ENCODE measurements around the gene SVEP1.
"Not testable (repeated sequence)": the region's sequence is repeated elsewhere in the genome, so short reads cannot be mapped to it uniquely, and the experiment has no call there.

SVEP1 gene

DNA sequence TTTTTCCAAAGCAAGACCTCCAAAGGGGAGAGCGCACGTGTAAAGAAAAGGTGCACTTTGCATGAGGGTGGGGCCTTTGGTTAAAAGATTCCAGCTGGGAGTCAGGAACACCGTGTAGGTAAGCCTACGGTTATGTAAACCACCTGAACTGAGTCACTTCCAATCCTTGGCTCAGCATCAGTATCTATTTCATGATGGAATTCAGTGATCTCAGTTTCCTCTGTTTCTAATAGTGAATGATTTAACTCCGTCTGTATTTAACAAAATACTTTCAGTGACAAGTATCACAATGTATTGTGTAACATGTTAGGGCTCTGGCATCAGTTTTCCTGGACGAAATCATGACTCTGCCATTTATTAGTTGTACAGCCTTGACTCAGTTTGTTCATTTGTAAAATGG lies 1.3 kb upstream of the SVEP1 start:
- intact Hi-C loops (cut with DNase I), result loop anchor here (5.0 kb wide), 1 partner anchor 154 kb away; no protein-coding TSS in a partner anchor
- DNase-seq, result no peak

DNA sequence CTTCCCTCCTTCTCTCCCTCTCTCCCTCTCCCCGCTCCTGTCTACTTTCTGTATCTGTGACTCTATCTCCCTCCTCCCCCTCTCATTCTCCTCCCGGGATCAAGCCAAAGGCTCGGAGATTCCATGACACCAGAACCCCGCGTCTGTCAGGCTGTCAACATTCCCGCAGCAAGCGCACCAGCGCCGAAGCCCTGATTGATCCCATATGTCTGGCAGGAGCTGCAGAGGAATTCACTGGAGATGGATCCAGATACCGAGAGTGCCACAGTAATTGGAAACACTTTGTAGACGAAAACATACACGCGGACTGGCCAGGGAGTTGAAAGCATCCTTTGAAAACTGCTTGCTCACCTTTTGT lies 300 bp upstream of the SVEP1 start:
- peak in 2 of 10 donors; percentile 7 to 86 for DNase-seq

GRCh38 chr9:110578575-110579033 lies 937 bp downstream of the SVEP1 start:
- intact Hi-C loops (cut with DNase I), result loop anchor here (5.0 kb wide), 1 partner anchor 321 kb away; the partner anchor contains the start of gene TXN
- no peak for DNase-seq

More for the DNA sequence above, 300 bp upstream of the SVEP1 start:
- intact Hi-C loops (cut with DNase I), result loop anchor here (5.0 kb wide), 2 partner anchors 153 to 323 kb away; partner anchors contain the start of gene TXN

DNA sequence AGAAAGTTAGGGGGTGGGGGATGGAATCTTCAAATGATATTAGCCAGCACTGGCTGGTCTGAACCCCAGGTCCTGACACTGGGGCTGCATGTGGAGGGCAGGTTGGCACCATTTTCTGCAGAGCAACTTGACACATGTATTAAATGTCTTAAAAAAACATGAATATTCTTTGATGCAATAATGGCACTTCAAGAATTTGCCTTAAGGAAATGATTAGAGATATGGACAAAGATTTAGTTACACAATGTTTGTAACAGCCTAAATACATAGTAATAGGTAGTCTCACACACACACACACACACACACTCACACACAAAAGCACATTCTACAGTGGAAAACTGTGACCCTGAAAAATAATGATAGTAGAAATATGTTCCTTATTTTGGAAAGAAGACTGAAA lies 3.6 kb downstream of the SVEP1 start:
- intact Hi-C loops (cut with DNase I), result loop anchor here (5.0 kb wide), 1 partner anchor 319 kb away; the partner anchor contains the start of gene TXN

GRCh38 chr9:110575169-110575568 lies 4.4 kb downstream of the SVEP1 start:
- intact Hi-C loops (cut with DNase I), result loop anchor here (5.0 kb wide), 1 partner anchor 318 kb away; the partner anchor contains the start of gene TXN
- no peak for DNase-seq

More for the DNA sequence above, 3.6 kb downstream of the SVEP1 start:
- no peak for DNase-seq

GRCh38 chr9:110573305-110573704 lies 6.2 kb downstream of the SVEP1 start:
- no peak for DNase-seq
- intact Hi-C loops (cut with DNase I), result no loop called here

- intact Hi-C loops (cut with DNase I), result no loop called here
- DNase-seq, result no peak
Measured at GRCh38 chr9:110571801-110572483, 7.6 kb downstream of the SVEP1 start.

DNA sequence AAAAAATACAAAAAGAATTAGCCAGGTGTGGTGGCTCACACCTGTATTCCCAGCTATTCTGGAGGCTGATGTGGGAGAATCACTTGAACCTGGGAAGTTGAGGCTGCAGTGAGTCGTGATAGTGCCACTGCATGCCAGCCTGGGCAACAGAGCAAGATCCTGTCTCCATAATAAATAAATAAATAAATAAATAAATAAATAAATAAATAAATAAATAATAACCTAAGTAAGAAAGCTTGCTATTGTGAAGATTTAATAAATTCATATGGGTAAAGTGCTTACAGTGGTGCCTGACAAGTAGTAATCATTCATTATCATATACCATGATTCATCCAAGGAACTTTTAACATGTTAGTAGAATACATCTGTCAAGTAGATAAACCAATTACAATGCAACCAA lies 13.4 kb downstream of the SVEP1 start:
- DNase-seq, result no peak
- intact Hi-C loops (cut with DNase I), result no loop called here

- DNase-seq, result no peak
- intact Hi-C loops (cut with DNase I), result no loop called here
Measured at GRCh38 chr9:110561826-110562225, 17.7 kb downstream of the SVEP1 start.

DNA sequence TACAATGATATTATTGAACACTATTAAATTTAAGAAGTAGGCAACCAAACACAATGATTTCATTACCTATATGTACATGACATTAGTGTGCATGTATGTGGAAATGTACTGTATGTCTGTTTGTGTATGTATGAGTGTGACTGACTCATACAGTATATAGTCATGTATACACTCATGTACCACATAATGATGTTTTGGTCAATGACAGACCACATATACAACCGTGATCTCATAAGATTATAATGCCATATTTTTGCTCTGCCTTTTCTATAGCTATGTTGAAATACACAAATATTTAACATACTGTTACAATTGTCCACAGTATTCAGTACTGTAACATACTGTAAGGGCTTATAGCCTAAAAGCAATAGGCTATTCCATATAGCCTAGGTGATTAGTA lies 19.7 kb downstream of the SVEP1 start:
- DNase-seq, result no peak
- intact Hi-C loops (cut with DNase I), result no loop called here

DNA sequence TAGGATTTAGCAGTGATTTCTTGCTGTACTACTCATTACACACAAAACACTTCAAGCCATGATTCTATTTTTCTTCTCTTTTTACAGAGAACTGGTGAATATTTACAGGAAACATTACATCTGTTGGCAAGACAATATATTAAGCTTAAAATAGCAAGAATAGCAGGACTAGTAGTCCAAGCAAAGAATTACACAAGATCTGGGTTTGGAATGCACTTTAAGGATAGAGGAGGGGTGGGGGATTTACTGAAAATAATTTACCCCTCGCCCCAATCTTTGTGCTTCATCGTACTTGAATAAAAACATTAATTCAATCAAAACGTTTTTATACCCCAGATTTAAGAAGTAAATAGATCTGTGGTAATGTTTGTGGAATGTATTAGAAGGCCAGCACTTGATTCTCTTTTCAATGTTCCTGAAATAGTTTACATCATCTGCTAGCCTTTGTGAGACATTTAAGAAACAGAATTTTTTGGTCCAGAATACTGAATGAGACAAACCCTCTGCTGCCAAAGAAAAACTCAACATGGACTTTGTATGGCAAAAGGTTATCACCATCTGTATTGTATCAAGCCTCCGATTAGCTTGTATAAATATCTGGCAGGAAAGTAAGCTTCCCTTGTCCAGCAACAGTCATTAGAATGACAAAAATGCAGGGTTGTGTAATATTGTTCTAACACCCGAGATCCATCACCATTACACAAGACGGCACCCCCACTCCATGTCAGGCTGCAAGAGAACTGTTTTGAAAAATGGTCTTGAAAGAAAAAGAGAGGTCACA lies 23.8 kb downstream of the SVEP1 start:
- intact Hi-C loops (cut with DNase I), result no loop called here
- DNase-seq, result no peak

DNA sequence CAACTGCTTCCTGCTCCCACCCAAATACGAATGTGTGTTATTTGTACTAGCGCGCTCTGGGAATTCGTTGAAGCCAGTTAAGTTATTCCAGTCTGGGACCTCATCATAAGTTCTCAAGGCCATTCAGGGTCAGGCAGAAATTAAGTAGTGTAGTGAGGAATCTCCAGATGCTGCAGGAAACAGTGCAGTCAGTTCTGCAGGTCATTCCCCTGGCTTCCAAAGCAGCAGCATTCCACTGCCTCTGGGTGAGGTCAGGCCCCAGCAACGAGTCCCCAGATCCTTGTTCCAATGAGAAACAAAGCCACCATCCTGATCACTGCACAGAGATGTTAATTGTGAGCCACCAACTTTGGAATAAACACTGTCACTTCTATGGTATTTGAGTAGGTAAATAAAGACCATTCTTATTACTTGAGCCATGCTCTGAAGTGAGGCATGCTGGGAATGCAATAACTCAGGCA lies 33.1 kb downstream of the SVEP1 start:
- no peak for DNase-seq
- intact Hi-C loops (cut with DNase I), result no loop called here

DNA sequence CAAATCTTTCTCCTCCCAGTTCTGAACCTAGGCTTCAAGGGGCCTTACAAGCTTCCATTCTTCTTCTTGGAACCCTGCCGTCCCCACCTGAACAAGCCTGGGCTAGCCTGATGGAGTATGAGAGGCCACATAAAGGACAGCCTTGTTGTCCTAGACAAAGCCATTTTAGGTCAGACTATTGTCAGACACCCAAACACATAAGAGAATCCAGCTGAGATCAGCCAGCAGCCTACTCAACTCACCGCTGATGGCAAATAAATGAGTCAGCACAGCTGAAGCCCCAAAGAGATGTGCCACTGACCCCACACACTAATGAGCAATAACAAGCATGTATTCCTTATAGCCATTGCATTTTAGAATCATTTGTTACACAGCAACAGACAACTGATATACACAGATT lies 33.8 kb downstream of the SVEP1 start:
- intact Hi-C loops (cut with DNase I), result no loop called here
- DNase-seq, result peak in 1 of 10 donors; percentile 15

DNA sequence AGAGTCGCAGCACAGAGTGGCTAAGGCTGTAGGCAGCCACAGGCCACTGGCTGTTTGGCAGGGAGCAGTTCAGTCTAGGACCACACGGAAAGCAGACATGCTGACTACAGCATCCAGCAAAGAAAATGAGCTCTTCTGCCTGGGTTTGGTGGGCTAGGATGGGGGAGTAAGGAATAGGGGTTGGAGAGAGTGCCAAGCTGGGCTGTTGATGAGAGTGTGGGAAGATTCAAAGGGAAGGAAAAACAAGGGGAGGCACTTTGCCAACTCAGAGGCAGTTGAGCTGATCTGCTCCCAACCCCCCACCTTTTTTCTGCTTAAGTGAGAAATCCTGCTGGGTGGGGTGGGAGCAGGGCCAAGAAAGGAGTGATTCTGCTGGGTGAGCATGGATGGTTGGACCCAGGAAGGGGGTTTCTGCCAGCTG lies 35.9 kb downstream of the SVEP1 start:
- DNase-seq, result no peak
- intact Hi-C loops (cut with DNase I), result no loop called here

DNA sequence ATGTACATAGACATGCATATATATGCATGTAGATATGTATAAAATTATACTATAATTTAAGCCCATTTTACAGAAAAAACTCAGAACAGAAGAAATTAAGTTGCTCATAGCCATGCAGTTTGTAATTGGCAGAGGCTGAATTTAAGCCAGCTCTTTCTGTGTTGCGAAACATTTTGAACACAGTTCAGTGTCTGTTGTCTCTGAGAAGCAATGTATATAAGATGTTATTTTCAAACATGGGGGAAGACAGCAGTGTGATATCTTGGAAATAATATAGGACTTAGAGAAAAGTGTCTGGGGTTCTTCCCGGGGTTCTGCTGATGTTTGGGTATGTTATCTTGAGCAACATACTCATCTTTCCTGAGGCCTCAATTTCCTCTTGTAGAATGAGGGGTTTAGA lies 37.6 kb downstream of the SVEP1 start:
- intact Hi-C loops (cut with DNase I), result no loop called here
- no peak for DNase-seq

- DNase-seq, result no peak
- intact Hi-C loops (cut with DNase I), result no loop called here
Measured at GRCh38 chr9:110538647-110539041, 40.9 kb downstream of the SVEP1 start.

GRCh38 chr9:110537841-110538646 lies 41.5 kb downstream of the SVEP1 start:
- intact Hi-C loops (cut with DNase I), result no loop called here
- no peak for DNase-seq

DNA sequence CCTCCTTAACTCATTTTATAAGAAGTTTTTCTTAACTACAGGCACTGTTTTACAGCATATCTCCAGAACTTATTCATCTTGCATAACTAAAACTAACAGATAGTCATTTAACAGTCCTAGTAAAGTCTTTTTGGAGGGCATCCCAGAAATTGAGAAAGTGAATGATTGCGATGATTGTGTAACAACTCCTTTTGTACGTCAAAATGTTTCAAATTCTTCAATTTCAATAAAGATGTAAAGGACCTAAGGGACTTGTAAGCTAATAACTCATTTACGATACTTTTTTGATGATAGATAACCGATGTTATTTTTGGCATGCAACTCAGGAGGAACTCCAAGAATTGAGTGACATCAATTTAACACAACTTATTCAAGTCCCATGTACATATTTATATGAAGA lies 42.7 kb downstream of the SVEP1 start:
- DNase-seq, result no peak
- intact Hi-C loops (cut with DNase I), result no loop called here

- DNase-seq; intact Hi-C loops (cut with DNase I): not testable (repeated sequence)
Measured at GRCh38 chr9:110534162-110534561, 45.4 kb downstream of the SVEP1 start.

DNA sequence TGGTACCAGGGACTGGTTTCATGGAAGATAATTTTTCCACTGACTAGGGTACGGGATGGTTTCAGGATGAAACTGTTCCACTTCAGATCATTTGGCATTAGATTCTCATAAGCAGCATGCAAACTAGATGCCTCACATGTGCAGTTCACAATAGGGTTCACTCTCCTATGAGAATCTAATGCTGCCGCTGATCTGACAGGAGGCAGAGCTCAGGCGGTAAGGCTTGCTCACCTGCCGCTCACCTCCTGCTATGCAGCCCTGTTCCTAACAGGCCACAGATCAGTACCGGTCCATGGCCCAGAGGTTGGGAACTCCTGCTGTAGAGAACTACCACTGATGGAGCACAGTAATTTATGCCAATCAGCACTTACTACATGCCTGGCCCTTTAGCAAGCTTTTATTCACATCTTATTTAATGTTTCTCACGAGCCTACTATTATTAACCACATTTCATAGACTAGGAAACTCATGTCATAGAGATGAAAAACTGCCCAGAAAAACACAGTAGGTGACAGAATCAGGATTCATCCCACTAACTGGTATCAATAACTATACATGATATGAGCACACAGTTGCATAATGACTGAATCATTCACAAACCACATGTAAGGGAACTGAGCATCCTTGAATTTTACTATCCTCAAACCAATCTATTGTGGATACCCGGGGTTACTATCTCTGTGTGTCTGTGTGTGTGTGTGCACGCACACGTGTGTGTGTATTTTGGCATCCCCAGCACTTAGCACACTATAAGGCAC lies 46.5 kb downstream of the SVEP1 start:
- intact Hi-C loops (cut with DNase I), result no loop called here
- DNase-seq, result no peak
